ENCODE measurements around the gene PFKFB4.

PFKFB4 gene

DNA sequence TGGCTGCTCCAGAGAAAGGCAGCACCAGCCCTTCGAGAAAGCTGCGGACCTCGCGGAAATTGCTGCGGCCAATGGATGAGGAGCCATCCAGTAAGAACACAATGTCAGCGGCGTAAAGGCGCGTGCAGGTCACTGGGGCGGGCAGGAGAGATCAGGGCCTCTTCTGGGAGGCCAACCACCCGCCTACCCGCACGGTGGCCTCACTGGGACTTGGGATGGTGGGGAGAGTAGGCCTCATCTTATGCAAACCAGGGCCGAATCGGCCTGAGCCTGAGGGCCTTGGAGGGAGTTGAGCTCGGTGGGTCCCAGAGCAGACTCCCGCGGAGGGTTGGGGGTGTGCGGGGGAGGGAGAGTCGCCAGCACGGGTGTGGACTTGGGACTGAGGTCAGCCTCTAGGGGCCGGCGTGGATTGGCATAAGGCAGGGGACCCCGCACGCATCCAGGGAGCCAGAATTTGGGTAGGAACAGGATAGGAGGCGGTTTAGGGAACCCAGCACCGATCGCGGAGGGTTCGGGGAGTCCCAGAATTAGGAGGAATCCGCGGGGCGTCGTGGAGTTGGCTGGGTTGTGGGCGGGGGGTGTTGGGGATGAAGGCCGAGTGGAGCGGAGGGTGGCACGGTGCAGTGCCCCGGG, 37.9 kb upstream of the PFKFB4 start:
- no peak for TF ChIP-seq CTCF (IDR thresholded peaks at IDR 0.05; ENCODE audit: low read depth, low read length)
- H3K4me3 ChIP-seq (replicated peaks in 1 of 2; ENCODE audit: low read depth in 2 of 2, low read length in 2 of 2) = peak overlapping the region; percentile 23 to 61
- peak in 1 of 2 donors; percentile 36 for DNase-seq (ENCODE audit: low read depth in 2 of 2)

GRCh38 chr3:48593337-48593736, 36.7 kb upstream of the PFKFB4 start:
- no peak for TF ChIP-seq CTCF (IDR thresholded peaks at IDR 0.05; ENCODE audit: low read depth, low read length)
- no peak for DNase-seq (ENCODE audit: low read depth in 2 of 2)
- H3K4me3 ChIP-seq (replicated peaks in 1 of 2; ENCODE audit: low read depth in 2 of 2, low read length in 2 of 2) = peak overlapping the region in 1 of 2 donors; percentile 61

GRCh38 chr3:48592519-48593087, 36.0 kb upstream of the PFKFB4 start:
- TF ChIP-seq CTCF (IDR thresholded peaks at IDR 0.05; ENCODE audit: low read depth, low read length) = no peak
- peak in 1 of 2 donors; percentile 28 for DNase-seq (ENCODE audit: low read depth in 2 of 2)
- peak overlapping the region in 1 of 2 donors; percentile 61 for H3K4me3 ChIP-seq (replicated peaks in 1 of 2; ENCODE audit: low read depth in 2 of 2, low read length in 2 of 2)

- H3K4me3 ChIP-seq (replicated peaks in 1 of 2; ENCODE audit: low read depth in 2 of 2, low read length in 2 of 2) = no peak overlapping the region
- no peak for DNase-seq (ENCODE audit: low read depth in 2 of 2)
- TF ChIP-seq CTCF (IDR thresholded peaks at IDR 0.05; ENCODE audit: low read depth, low read length) = no peak
Observed at GRCh38 chr3:48591886-48592518, 35.4 kb upstream of the PFKFB4 start.

DNA sequence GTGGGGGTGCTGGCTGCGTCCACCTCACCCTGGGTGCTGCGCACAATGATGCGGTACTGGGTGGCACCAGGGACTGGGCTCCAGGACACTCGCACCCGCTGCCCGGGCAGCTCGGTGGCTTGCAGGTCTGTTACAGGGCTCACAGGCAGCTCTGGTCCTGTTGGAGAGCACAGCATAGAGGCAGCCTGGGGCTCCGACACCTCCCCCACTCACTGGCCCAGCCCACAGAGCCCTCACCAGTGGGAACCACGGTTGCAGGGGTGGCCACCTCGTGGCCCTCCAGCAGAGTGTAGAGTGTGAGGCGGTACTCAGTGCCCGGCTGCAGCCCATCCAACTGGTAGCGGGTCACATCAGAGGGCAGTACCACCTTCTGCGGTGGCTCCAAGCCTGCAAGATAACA, 34.8 kb upstream of the PFKFB4 start:
- no peak overlapping the region for H3K4me3 ChIP-seq (replicated peaks in 1 of 2; ENCODE audit: low read depth in 2 of 2, low read length in 2 of 2)
- no peak for DNase-seq (ENCODE audit: low read depth in 2 of 2)
- no peak for TF ChIP-seq CTCF (IDR thresholded peaks at IDR 0.05; ENCODE audit: low read depth, low read length)

DNA sequence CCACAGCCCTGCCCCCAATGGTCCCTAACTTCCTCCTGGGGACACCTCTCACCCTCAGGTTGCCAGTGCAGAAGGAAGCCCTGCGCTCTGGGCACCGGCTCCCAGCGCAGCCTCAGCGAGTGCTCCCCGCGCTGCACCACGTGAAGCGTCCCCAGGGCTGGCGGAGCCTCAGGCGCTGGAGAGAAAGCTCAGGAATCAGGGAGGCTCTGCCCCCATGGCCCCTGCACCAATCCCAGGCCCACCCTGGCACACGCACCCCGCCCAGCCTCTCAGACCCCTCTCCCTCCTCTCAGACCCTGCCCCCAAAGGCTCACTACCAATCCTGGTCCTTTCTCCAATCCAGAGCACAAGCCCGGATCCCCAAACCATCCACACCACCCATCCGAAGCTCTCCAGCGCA, 31.6 kb upstream of the PFKFB4 start:
- TF ChIP-seq CTCF (IDR thresholded peaks at IDR 0.05; ENCODE audit: low read depth, low read length) = no peak
- DNase-seq (ENCODE audit: low read depth in 2 of 2) = no peak
- no peak overlapping the region for H3K4me3 ChIP-seq (replicated peaks in 1 of 2; ENCODE audit: low read depth in 2 of 2, low read length in 2 of 2)
